ENCODE data around the gene SLC22A25. TPM values are rescaled to one million over a fixed set of nuclear protein-coding genes. Genes with fewer than 3 reads are reported as not detected.
"Not testable (repeated sequence)": the region's sequence is repeated elsewhere in the genome, so short reads cannot be mapped to it uniquely, and the experiment has no call there.

Gene SLC22A25
- polyA plus RNA-seq, 1 donor (not counting 4 experiments of a cell fraction or from before 2014, with no cell fraction given): not detected

DNA sequence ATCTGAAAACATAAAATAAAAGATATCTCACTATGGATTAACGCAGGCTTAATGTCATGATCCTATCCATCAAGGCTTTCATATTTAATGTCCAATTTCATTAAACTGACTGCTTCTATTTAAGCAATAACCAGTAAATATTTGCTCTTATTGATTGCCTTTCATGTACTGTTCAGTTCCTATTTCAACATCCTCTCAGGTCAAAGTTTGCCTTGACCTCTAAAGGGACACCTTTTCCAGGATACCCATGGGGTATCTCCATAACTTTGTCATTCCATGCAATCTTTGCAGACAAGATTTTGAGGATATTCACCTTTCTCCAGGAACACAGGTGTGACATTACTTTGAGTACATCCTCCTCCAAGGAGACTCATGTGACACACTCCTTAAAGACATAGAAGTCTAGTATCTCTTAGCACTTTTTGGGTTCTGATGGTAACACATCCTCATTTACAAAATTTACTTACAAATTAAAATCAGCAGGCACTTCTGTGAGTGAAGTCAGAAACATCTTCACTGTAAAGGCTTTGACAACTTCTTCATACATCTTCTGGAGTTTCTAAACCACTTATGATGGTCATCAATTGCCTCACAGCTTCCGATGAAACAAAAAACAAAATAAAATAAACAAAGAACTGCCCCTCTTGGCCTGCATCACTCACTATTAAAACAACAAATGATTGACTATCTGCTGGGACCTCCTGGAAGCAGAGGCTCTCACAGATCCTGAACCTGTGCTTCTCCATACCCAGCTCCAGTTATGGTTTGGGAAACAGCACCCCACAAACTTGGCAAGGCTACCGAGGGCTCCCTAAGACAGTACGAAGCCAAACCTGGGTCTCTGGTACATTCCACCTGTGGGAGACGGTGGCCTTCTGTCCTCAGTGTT, 7.0 kb upstream of the SLC22A25 start:
- Histone ChIP-seq H3K4me3 (ENCODE audit: control insufficient read depth in 2 of 3, extremely low read depth in 1 of 3, insufficient read depth in 2 of 3, low read depth in 1 of 3, low read length in 3 of 3) (no peak overlapping the region), H3K27me3 (ENCODE audit: control insufficient read depth, extremely low read depth, insufficient read depth, low read length) (no peaks in the 10 kb centered on the region), H3K4me1 (ENCODE audit: control insufficient read depth, extremely low read depth, insufficient read depth, low read length) (no peaks in the 10 kb centered on the region), H4K20me1 (ENCODE audit: control insufficient read depth, extremely low read depth, insufficient read depth, low read length) (no peaks in the 10 kb centered on the region), H3K36me3 (ENCODE audit: control insufficient read depth in 2 of 2, extremely low read depth in 1 of 2, insufficient read depth in 2 of 2, low read length in 2 of 2) (no peaks in the 10 kb centered on the region), H3K9ac (ENCODE audit: control insufficient read depth, extremely low read depth, insufficient read depth, low read length) (no peak overlapping the region), H3K79me2 (ENCODE audit: control insufficient read depth, insufficient read depth, low read length) (no peaks in the 10 kb centered on the region), H3K9me3 (ENCODE audit: control insufficient read depth, low read depth, low read length) (no peaks in the 10 kb centered on the region), H2AFZ (ENCODE audit: control insufficient read depth, low read length) (no peak overlapping the region), H3K4me2 (ENCODE audit: control insufficient read depth, extremely low read depth, insufficient read depth, low read depth, low read length) (no peak overlapping the region), H3K27ac (ENCODE audit: control insufficient read depth, insufficient read depth, low read length) (no peak overlapping the region), H3K9me1 (ENCODE audit: control insufficient read depth, extremely low read depth, insufficient read depth, low read length) (no peaks in the 10 kb centered on the region)
- TF ChIP-seq EZH2 (IDR thresholded peaks at IDR 0.05; ENCODE audit: low read length) (no peak), CTCF (optimal IDR thresholded peaks at IDR 0.05 in 1 of 3, IDR thresholded peaks at IDR 0.05 in 1 of 3, conservative IDR thresholded peaks at IDR 0.05 in 1 of 3; ENCODE audit: extremely low read depth in 1 of 3, insufficient read depth in 2 of 3, low read length in 3 of 3) (no peak)
- FAIRE-seq (no peak), DNase-seq (ENCODE audit: low read depth, low spot score) (no peak)
- dilution Hi-C loops (cut with MboI; ENCODE audit: extremely low pct_ligation_motif_present, low sequenced_read_pairs): no loop called here

DNA sequence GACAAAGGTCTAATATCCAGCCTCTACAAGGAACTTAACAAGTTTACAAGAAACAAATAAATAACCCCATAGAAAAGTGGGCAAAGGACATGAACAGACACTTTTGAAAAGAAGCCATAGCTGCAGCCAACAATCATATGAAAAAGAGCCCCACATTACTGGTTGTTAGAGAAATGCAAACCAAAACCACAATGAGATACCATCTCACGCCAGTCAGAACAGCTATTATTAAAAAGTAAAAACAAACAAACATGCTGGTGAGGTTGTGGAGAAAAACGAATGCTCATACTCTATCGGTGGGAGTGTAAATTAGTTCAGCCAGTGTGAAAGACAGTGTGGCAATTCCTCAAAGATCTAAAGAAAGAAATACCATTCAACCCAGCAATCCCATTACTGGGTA, 5.6 kb upstream of the SLC22A25 start:
- H2AFZ ChIP-seq (ENCODE audit: control insufficient read depth, low read length): no peak overlapping the region
- H3K9ac ChIP-seq (ENCODE audit: control insufficient read depth, extremely low read depth, insufficient read depth, low read length): no peak overlapping the region
- no peak for FAIRE-seq
- H3K4me2 ChIP-seq (ENCODE audit: control insufficient read depth, extremely low read depth, insufficient read depth, low read depth, low read length): no peak overlapping the region
- no peaks in the 10 kb centered on the region for H3K9me3 ChIP-seq (ENCODE audit: control insufficient read depth, low read depth, low read length)
- H3K4me3 ChIP-seq (ENCODE audit: control insufficient read depth in 2 of 3, extremely low read depth in 1 of 3, insufficient read depth in 2 of 3, low read depth in 1 of 3, low read length in 3 of 3): no peak overlapping the region
- no peak for DNase-seq (ENCODE audit: low read depth, low spot score)
- H3K27ac ChIP-seq (ENCODE audit: control insufficient read depth, insufficient read depth, low read length): no peak overlapping the region
- no peaks in the 10 kb centered on the region for H3K79me2 ChIP-seq (ENCODE audit: control insufficient read depth, insufficient read depth, low read length)
- TF ChIP-seq CTCF (optimal IDR thresholded peaks at IDR 0.05 in 1 of 3, IDR thresholded peaks at IDR 0.05 in 1 of 3, conservative IDR thresholded peaks at IDR 0.05 in 1 of 3; ENCODE audit: extremely low read depth in 1 of 3, insufficient read depth in 2 of 3, low read length in 3 of 3): no peak
- no peak for TF ChIP-seq EZH2 (IDR thresholded peaks at IDR 0.05; ENCODE audit: low read length)
- H4K20me1 ChIP-seq (ENCODE audit: control insufficient read depth, extremely low read depth, insufficient read depth, low read length): no peaks in the 10 kb centered on the region
- H3K9me1 ChIP-seq (ENCODE audit: control insufficient read depth, extremely low read depth, insufficient read depth, low read length): no peaks in the 10 kb centered on the region
- no peaks in the 10 kb centered on the region for H3K27me3 ChIP-seq (ENCODE audit: control insufficient read depth, extremely low read depth, insufficient read depth, low read length)
- dilution Hi-C loops (cut with MboI; ENCODE audit: extremely low pct_ligation_motif_present, low sequenced_read_pairs): no loop called here
- no peaks in the 10 kb centered on the region for H3K36me3 ChIP-seq (ENCODE audit: control insufficient read depth in 2 of 2, extremely low read depth in 1 of 2, insufficient read depth in 2 of 2, low read length in 2 of 2)
- no peaks in the 10 kb centered on the region for H3K4me1 ChIP-seq (ENCODE audit: control insufficient read depth, extremely low read depth, insufficient read depth, low read length)

DNA sequence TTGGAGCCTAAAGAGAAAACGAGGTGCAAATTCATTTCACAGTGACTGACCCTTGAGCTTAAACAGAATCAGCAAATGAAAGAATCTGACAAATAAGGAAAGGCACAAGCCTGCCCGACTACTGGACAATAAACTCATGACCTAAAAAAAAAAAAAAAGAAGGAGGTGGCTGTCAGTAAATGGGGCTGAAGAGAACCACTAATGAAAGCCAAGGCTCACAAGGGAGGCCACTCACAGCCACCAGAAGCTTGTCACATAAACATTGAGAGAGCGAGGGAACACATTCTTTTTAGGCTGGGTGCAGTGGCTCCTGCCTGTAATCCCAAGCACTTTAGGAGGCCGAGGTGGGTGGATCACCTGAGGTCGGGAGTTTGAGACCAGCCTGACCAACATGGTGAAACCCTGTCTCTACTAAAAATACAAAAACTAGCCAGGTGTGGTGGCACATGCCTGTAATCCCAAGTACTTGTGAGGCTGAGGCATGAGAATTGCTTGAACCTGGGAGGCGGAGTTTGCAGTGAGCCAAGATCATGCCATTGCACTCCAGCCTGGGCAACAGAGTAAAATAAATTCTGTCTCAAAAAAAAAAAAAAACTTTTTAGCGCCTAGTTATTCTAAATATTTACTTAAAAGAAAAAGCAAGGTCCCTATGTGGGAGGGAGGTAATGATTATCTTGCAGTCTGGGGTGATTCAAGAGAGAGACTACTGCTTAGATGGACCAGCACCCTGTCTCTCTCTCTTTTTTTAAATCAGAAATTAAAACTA, 4.0 kb upstream of the SLC22A25 start:
- H3K9me3 ChIP-seq (ENCODE audit: control insufficient read depth, low read depth, low read length); H3K27me3 ChIP-seq (ENCODE audit: control insufficient read depth, extremely low read depth, insufficient read depth, low read length); DNase-seq (ENCODE audit: low read depth, low spot score); FAIRE-seq; H3K79me2 ChIP-seq (ENCODE audit: control insufficient read depth, insufficient read depth, low read length); H2AFZ ChIP-seq (ENCODE audit: control insufficient read depth, low read length); H4K20me1 ChIP-seq (ENCODE audit: control insufficient read depth, extremely low read depth, insufficient read depth, low read length); H3K36me3 ChIP-seq (ENCODE audit: control insufficient read depth in 2 of 2, extremely low read depth in 1 of 2, insufficient read depth in 2 of 2, low read length in 2 of 2); H3K4me1 ChIP-seq (ENCODE audit: control insufficient read depth, extremely low read depth, insufficient read depth, low read length); H3K4me3 ChIP-seq (ENCODE audit: control insufficient read depth in 2 of 3, extremely low read depth in 1 of 3, insufficient read depth in 2 of 3, low read depth in 1 of 3, low read length in 3 of 3); H3K4me2 ChIP-seq (ENCODE audit: control insufficient read depth, extremely low read depth, insufficient read depth, low read depth, low read length); dilution Hi-C loops (cut with MboI; ENCODE audit: extremely low pct_ligation_motif_present, low sequenced_read_pairs); H3K9ac ChIP-seq (ENCODE audit: control insufficient read depth, extremely low read depth, insufficient read depth, low read length); H3K27ac ChIP-seq (ENCODE audit: control insufficient read depth, insufficient read depth, low read length); H3K9me1 ChIP-seq (ENCODE audit: control insufficient read depth, extremely low read depth, insufficient read depth, low read length): not testable (repeated sequence)

All from keratinocyte (primary cell).